T-helper 17 cell (primary cell): ENCODE data around the gene LRFN3. TPM values are rescaled to one million over a fixed set of nuclear protein-coding genes. Genes with fewer than 3 reads are reported as not detected.
A peak's percentile ranks its signal among the peaks of the same experiment; 100 is the strongest.

ENCODE experiments used
- ATAC-seq: fragments of 150-1000 bp; cut with Tn5 transposase; 2 replicates; pipeline ENCODE4 v1.10.0; 2021; ENCODE audit warnings: mild to moderate bottlenecking, moderate library complexity
- DNase-seq, 3 donors: peaks; one replicate each; pipeline versions ENCODE4 v3.0.0 to v3.0.0-alpha.2; 2020 to 2021
- H3K9me3 ChIP-seq: one replicate; pipeline ENCODE4 v1.7.0; 2013; ENCODE audit warnings: low read length, mild to moderate bottlenecking; ENCODE audit not compliant: control insufficient read depth, poor library complexity, severe bottlenecking
- H3K27ac Mint-ChIP-seq: one replicate; pipeline ENCODE4 v1.8.0; 2022; ENCODE audit warnings: mild to moderate bottlenecking, moderate library complexity, mixed read lengths
- H3K27me3 Mint-ChIP-seq: one replicate; pipeline ENCODE4 v1.8.0; 2022; ENCODE audit warnings: mixed read lengths
- H3K36me3 Mint-ChIP-seq: one replicate; pipeline ENCODE4 v1.8.0; 2022; ENCODE audit warnings: low read depth, mixed read lengths
- H3K4me1 Mint-ChIP-seq: one replicate; pipeline ENCODE4 v1.8.0; 2022; ENCODE audit warnings: mild to moderate bottlenecking, mixed read lengths
- H3K4me3 Mint-ChIP-seq: one replicate; pipeline ENCODE4 v1.8.0; 2022; ENCODE audit warnings: mild to moderate bottlenecking, moderate library complexity, mixed read lengths
- total RNA-seq, 4 donors: library from RNA in 2 of 4; stranded (reverse) in 2 of 4; gene quantifications; one replicate each; pipeline ENCODE4 v1.2.3 and lab custom pipeline; 2022 to 2026

The LRFN3 gene
- total RNA-seq, 2 donors from 2014 or later, result 6.8 to 8.7 TPM

GRCh38 chr19:35911790-35912189 lies 24.4 kb upstream of the LRFN3 start:
- no peak for ATAC-seq
- no peaks in the 10 kb centered on the region for H3K36me3 Mint-ChIP-seq
- H3K27ac Mint-ChIP-seq, result no peak overlapping the region
- peaks cover 8% of the 10 kb centered on the region for H3K4me1 Mint-ChIP-seq
- H3K27me3 Mint-ChIP-seq, result no peaks in the 10 kb centered on the region
- no peaks in the 10 kb centered on the region for H3K9me3 ChIP-seq
- H3K4me3 Mint-ChIP-seq, result no peak overlapping the region
- no peak for DNase-seq

GRCh38 chr19:35913589-35913988 lies 22.6 kb upstream of the LRFN3 start:
- Mint-ChIP-seq H3K4me1 (peaks cover 8% of the 10 kb centered on the region), H3K36me3 (peaks cover 2% of the 10 kb centered on the region), H3K4me3 (no peak overlapping the region), H3K27me3 (no peaks in the 10 kb centered on the region), H3K27ac (peak overlapping the region; percentile 6)
- no peak for ATAC-seq
- H3K9me3 ChIP-seq, result no peaks in the 10 kb centered on the region
- no peak for DNase-seq

GRCh38 chr19:35915443-35915842 lies 20.7 kb upstream of the LRFN3 start:
- ATAC-seq, result no peak

DNA sequence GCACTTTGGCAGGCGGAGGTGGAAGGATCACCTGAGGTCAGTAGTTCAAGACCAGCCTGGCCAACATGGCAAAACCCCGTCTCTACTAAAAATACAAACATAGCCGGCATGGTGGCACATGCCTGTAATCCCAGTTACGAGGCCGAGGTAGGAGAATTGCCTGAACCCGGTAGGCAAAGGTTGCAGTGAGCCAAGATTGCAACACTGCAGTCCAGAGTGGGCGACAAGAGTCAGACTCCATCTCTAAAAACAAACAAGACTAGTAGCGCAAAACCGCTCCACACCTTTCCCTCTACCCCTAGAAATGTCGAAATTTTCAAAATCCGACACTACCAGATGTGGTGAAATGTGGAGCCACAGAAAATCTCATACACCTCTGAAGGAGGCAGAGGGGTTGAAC lies 16.9 kb upstream of the LRFN3 start:
- Mint-ChIP-seq H3K27ac (no peak overlapping the region), H3K4me1 (peaks cover 2% of the 10 kb centered on the region), H3K27me3 (no peaks in the 10 kb centered on the region), H3K4me3 (no peak overlapping the region), H3K36me3 (peaks cover 2% of the 10 kb centered on the region)
- ATAC-seq (no peak), DNase-seq (no peak)
- no peaks in the 10 kb centered on the region for H3K9me3 ChIP-seq

More at GRCh38 chr19:35915443-35915842, 20.7 kb upstream of the LRFN3 start:
- no peaks in the 10 kb centered on the region for H3K27me3 Mint-ChIP-seq
- no peak for DNase-seq
- no peaks in the 10 kb centered on the region for H3K9me3 ChIP-seq
- no peak overlapping the region for H3K4me3 Mint-ChIP-seq
- peaks cover 2% of the 10 kb centered on the region for H3K4me1 Mint-ChIP-seq
- peaks cover 2% of the 10 kb centered on the region for H3K36me3 Mint-ChIP-seq
- peak overlapping the region; percentile 32 for H3K27ac Mint-ChIP-seq

DNA sequence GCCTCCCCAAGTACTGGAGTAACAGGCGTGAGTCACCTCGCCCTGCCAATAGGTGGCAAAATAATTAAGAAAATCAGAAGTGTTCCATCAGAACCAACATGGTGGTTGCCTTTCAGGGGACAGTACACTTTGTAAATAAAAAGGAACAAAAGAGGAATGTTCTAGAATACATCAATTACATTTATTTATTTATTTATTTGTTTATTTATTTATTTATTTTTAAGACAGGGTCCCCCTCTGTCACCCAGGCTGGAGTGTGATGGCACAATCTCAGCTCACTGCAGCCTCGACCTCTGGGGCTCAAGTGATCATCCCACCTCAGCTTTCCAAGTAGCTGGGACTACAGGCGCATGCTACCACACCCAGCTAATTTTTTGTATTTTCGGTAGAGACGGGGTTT lies 15.2 kb upstream of the LRFN3 start:
- DNase-seq (no peak), ATAC-seq (no peak)
- Mint-ChIP-seq H3K36me3 (peaks cover 2% of the 10 kb centered on the region), H3K4me3 (no peak overlapping the region), H3K27ac (no peak overlapping the region), H3K4me1 (no peaks in the 10 kb centered on the region), H3K27me3 (no peaks in the 10 kb centered on the region)
- no peaks in the 10 kb centered on the region for H3K9me3 ChIP-seq

DNA sequence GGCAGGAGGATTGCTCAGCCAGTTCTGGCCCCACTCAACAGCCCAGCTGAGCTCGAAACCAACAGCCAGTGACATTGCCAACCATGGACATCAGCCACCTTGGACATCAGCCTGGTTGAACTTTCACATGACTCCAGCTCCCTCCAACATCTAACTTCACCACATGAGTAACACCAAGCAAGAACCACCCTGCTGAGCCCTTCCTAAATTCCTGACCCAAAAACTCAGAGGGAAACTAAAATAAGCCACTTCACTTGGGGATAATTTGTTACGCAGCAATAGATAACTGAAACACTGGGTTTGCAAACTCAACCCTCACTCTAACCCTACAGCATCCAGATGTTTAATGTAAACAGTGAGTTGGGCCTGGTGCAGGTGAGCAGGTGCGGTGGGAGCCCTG lies 10.7 kb upstream of the LRFN3 start:
- Mint-ChIP-seq H3K36me3 (no peaks in the 10 kb centered on the region), H3K27ac (no peak overlapping the region), H3K4me3 (no peak overlapping the region), H3K27me3 (no peaks in the 10 kb centered on the region), H3K4me1 (peaks cover 10% of the 10 kb centered on the region)
- ATAC-seq (no peak), DNase-seq (no peak)
- no peaks in the 10 kb centered on the region for H3K9me3 ChIP-seq

GRCh38 chr19:35928507-35928906 lies 7.7 kb upstream of the LRFN3 start:
- peaks cover 20% of the 10 kb centered on the region for H3K4me1 Mint-ChIP-seq
- ATAC-seq (no peak), DNase-seq (no peak)
- H3K27me3 Mint-ChIP-seq, result no peaks in the 10 kb centered on the region
- H3K9me3 ChIP-seq, result no peaks in the 10 kb centered on the region
- no peak overlapping the region for H3K27ac Mint-ChIP-seq
- no peak overlapping the region for H3K4me3 Mint-ChIP-seq
- H3K36me3 Mint-ChIP-seq, result no peaks in the 10 kb centered on the region

DNA sequence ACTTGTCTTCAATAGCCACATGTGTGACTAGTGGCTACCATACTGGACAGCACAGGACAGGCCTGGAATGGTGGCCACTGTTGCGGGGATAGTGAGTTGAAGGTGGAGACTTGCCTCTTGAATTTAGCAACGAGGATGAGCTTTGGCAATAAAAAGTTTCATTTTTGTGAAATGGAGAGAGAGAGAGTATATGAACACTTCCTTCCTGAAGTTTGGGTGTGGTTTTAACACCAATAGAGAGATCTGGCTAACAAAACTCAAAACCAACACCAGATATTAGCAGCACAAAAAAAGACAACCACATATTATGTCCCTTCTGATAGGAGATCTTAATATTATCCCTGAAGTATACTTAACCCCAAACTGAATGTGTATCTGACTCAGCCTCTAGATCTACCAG lies 6.3 kb upstream of the LRFN3 start:
- no peaks in the 10 kb centered on the region for H3K9me3 ChIP-seq
- Mint-ChIP-seq H3K4me1 (peaks cover 20% of the 10 kb centered on the region), H3K4me3 (peak overlapping the region; percentile 76), H3K27me3 (no peaks in the 10 kb centered on the region), H3K36me3 (no peaks in the 10 kb centered on the region), H3K27ac (peak overlapping the region; percentile 93)
- no peak for DNase-seq
- no peak for ATAC-seq

DNA sequence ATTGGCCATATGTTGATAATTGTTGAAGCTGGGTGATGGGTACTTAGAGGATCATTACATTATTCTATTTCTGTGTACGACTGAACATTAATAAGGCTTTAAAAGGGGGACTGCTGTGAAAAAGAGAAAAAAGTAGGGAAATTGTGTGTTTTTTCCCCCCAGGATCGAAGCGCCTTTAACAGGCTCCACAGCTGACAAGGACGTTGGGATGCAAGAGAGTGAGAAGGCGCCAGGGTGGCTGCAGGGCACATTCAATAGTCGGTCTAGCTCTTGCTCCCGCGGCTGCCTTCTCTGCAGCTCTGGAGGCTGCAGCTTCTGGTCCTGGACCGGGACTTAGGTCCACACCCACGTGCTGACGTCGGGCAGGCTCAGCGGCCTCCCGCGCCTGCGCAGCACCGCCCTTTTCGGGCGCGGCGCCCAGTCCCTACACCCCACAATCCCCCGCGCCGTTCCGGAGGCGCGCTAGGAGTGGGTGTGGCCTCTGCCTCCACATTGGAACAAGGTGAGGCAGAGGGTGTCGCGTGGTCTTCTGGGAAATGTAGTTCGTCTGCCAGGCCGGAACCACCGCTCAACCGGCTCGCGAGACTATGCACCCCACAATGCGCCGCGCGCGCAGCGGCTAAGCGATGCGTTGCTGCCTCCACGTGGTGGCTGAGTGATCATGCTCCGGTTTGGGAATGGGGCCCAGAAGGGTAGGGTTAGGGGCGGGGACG lies 4.9 kb upstream of the LRFN3 start:
- H3K9me3 ChIP-seq, result no peaks in the 10 kb centered on the region
- ATAC-seq (peak; percentile 96), DNase-seq (peak; percentile 98 to 99 (median 99))
- peak overlapping the region; percentile 93 for H3K27ac Mint-ChIP-seq
- no peaks in the 10 kb centered on the region for H3K27me3 Mint-ChIP-seq
- peaks cover 3% of the 10 kb centered on the region for H3K36me3 Mint-ChIP-seq
- peak overlapping the region; percentile 83 for H3K4me3 Mint-ChIP-seq
- H3K4me1 Mint-ChIP-seq, result peaks cover 28% of the 10 kb centered on the region

GRCh38 chr19:35931874-35932202 lies 4.3 kb upstream of the LRFN3 start:
- Mint-ChIP-seq H3K4me3 (peak overlapping the region; percentile 83), H3K36me3 (peaks cover 3% of the 10 kb centered on the region), H3K4me1 (peaks cover 24% of the 10 kb centered on the region), H3K27me3 (no peaks in the 10 kb centered on the region), H3K27ac (no peak overlapping the region)
- H3K9me3 ChIP-seq, result no peaks in the 10 kb centered on the region
- DNase-seq (no peak), ATAC-seq (peak; percentile 2)

GRCh38 chr19:35932291-35932936 lies 3.8 kb upstream of the LRFN3 start:
- no peaks in the 10 kb centered on the region for H3K9me3 ChIP-seq
- Mint-ChIP-seq H3K36me3 (peaks cover 3% of the 10 kb centered on the region), H3K27me3 (no peaks in the 10 kb centered on the region), H3K27ac (no peak overlapping the region), H3K4me1 (peaks cover 27% of the 10 kb centered on the region), H3K4me3 (no peak overlapping the region)
- ATAC-seq, result no peak
- no peak for DNase-seq

- peak overlapping the region; percentile 96 for H3K27ac Mint-ChIP-seq
- no peaks in the 10 kb centered on the region for H3K9me3 ChIP-seq
- no peaks in the 10 kb centered on the region for H3K27me3 Mint-ChIP-seq
- H3K4me1 Mint-ChIP-seq, result peaks cover 32% of the 10 kb centered on the region
- ATAC-seq, result no peak
- H3K36me3 Mint-ChIP-seq, result peaks cover 22% of the 10 kb centered on the region
- H3K4me3 Mint-ChIP-seq, result peak overlapping the region; percentile 100
- DNase-seq, result no peak
Measured at GRCh38 chr19:35936738-35937268, 629 bp downstream of the LRFN3 start.

GRCh38 chr19:35937345-35938281 lies 1.4 kb downstream of the LRFN3 start:
- peak overlapping the region; percentile 100 for H3K4me3 Mint-ChIP-seq
- ATAC-seq (peak; percentile 61), DNase-seq (no peak)
- H3K27me3 Mint-ChIP-seq, result no peaks in the 10 kb centered on the region
- H3K36me3 Mint-ChIP-seq, result peaks cover 22% of the 10 kb centered on the region
- H3K9me3 ChIP-seq, result no peaks in the 10 kb centered on the region
- peak overlapping the region; percentile 87 for H3K27ac Mint-ChIP-seq
- peaks cover 32% of the 10 kb centered on the region for H3K4me1 Mint-ChIP-seq
